HG02973 (cell line): Measurements from ENCODE around the gene EXTL2.
"Not testable (repeated sequence)": the region's sequence is repeated elsewhere in the genome, so short reads cannot be mapped to it uniquely, and the experiment has no call there.

ENCODE experiments used
- ATAC-seq: cut with Tn5 transposase; IDR thresholded peaks from one replicate; pipeline ENCODE4 v1.9.1; 2021; ENCODE audit warnings: moderate library complexity; ENCODE audit not compliant: unreplicated experiment

EXTL2 gene

DNA sequence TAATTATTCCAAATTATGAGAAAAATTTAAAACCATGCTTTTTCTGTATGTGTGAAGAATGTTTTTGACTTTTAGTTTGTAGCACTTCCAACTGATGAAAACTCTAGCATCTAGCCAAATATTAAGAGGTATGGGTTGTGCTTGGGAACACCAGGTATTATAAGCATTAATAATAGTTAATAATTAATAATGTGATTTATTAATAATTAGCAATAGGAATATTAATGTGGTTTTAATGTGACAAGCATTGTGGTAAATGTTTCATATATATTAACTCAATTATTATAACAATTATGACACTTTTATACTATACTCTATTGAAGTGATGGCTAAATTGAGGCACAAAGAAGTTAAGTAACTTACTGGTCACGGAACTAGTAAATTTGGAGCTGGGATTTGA is 9.1 kb upstream of the EXTL2 start:
- no peak for ATAC-seq

DNA sequence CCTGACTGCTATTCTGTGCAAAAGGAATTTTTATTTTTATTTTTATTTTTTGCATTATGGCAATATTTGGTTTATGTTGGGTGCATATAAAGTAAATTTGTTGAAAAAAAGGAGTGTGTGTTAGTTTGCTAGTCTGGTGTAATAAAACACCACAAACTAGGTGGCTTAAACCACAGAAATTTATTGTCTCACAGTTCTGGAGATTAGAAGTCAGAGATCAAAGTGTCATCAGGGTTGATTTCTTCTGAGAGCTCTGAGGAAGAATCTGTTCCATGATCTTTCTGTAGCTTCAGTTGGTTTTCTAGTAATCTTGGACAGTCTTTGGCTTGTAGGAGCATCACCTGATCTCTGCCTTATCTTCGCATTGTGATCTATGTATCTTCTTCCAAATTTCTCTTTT is 7.7 kb upstream of the EXTL2 start:
- no peak for ATAC-seq

DNA sequence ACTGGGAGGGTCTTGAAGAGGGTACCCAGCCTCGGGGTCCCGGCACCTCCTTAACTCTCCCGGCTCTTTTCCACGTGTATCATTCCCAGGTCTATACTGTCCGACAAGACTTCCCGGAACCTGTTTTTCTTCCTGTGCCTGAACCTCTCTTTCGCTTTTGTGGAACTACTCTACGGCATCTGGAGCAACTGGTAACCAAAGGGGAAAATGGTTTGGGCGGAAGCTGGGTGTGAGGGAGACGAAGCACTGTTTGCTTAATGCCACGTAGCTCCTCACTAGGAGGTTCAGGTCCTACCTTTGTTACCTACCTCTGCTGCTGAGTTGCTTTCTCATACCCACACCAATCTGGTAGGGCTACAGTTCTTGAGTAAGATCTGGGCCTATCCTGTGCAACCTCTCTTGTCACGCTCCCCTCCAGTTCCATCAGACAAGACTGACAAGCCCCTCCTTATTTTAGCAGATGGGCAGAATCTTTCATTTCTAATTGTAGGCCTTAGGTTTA is 1.9 kb upstream of the EXTL2 start:
- peak; percentile 50 for ATAC-seq

DNA sequence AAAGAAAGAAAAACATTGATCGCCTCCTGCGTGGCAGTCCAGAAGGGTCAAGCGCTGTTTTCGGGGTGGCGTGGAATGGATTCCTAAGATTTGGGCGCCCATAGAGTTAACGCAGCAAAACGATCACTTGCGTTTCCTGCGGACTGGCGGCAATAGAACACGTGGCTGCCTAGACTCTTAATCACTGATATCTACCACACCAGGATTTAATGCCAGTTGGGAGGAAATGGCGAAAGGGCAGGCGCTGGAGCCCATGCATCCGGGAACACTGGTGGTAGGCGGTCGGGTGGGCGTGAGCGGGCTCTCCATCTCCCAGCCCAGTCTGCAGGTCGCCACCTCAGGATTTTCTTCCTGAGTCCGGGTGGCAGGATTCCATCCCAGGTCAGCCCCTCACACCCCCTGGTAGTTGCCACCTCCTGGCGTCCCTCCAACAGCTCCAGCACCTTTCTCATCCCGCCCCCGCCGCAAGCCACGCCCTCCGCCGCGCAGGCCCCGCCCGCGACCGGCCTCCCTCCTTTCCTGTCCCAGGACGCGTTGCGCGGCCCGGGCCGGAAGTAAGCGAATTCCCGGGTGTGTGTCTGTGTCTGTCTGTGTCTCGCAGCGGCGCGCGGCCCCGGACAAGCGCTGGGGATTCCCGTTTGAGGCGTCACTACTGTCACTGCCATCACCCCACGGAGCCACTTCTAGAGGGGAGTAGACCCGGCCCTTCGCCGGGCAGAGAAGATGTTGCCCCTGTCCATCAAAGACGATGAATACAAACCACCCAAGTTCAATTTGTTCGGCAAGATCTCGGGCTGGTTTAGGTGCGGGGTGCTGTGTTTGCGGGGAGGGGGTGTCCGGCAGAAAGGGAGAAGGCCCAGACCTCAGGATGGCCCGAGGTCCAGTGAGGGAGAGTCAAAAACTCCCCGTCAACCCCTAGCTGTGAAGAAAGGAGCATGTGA is 1.2 kb upstream of the EXTL2 start, which contains the start of gene SLC30A7:
Gene SLC30A7 (plus strand): TSS at position 551 of the 941 bp plus-strand sequence. CDS start 173 bp downstream, at position 724.
- ATAC-seq = peak; percentile 71

DNA sequence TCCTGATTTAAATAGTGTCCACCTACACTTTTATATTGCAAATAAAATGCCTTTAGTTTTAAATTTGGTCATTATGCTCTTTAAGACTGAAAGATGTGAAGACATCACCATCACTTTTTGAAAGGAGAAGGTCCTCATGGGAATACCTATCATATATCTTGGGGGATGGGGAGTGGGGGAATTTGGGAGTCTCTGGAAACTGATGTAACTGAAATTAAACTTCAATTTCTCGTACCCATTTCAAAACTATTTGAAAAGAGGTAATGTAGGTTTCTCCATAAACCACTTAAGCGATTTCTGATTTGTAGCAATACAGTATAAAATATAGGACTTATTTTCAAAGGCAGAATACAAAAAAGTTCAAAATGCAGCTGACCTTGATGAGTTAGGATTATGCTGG is 924 bp downstream of the EXTL2 start:
- ATAC-seq = no peak

DNA sequence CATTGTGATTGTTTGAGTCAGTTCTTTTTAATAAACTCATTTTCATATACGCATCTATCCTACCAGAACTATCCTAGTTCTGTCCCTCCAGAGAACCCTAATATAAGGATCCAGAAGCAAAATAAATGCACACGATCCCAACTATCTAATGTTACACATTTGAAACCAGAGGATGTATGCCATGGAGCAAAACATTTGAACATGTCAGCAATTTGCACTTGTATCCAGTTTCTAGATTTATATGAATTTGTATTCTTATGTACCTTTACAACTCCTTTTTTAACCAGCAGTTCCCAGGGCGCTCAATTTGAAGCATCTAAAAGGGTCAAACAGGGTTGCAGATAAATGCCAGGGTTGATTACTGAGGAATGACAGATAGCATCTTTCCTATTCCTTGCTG is 2.1 kb downstream of the EXTL2 start:
- no peak for ATAC-seq

GRCh38 chr1:100891380-100891779 is 3.3 kb downstream of the EXTL2 start:
- ATAC-seq = no peak

- ATAC-seq = not testable (repeated sequence)
Observed at GRCh38 chr1:100889869-100890482, 4.7 kb downstream of the EXTL2 start.

DNA sequence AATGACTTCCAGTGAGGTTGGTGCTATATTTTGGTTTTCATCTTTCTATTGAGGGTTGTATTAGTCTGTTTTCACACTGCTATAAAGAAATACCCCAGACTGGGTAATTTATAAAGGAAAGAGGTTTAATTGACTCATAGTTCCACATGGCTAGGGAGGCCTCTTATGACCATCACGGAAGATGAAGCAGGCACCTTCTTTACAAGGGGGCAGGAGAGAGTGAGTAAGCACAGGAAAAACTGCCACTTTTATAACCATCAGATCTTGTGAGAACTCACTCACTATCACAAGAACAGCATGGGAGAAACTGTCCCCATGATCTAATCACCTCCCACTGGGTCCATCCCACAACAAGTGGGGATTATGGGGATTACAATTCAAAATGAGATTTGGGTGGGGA is 5.6 kb downstream of the EXTL2 start:
- ATAC-seq = not testable (repeated sequence)

DNA sequence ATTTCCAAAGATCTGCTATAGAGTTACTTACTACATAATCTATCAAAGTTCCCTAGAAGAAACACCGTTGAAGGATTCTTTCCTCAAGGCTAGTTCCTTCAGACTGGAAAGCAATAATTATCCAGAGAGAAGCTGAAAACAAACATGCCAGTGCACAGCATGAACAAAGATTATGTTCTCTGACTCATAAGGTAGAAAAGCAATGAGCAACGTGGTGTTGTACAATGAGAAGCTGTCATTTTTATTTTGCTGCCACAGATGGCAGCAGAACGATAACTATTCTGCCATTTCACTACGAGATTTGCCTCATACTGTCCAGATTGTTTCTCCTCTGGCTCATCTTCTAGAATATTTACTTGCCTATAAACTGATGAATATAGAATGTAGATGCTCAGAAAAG is 10.7 kb downstream of the EXTL2 start:
- no peak for ATAC-seq

GRCh38 chr1:100882698-100883097 is 11.9 kb downstream of the EXTL2 start:
- no peak for ATAC-seq

GRCh38 chr1:100881687-100882086 is 13.0 kb downstream of the EXTL2 start:
- no peak for ATAC-seq

DNA sequence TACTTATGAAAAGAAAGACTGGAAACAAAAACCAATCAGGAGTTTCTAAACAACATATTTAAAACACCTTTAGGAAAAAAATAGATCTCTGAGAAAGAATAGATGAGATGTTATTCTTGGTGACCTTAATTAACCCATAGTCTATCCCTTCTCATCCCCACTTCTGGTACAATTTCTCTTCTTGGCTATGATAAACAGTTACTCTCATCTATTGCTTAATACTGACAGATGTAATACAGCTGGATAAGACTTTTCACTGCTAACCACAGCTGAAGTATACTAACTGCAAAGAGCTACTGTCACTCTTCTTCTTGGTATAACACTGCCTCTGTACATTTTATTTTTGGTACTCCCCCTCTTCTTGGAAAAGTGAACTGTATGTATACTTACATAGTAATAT is 15.2 kb downstream of the EXTL2 start:
- no peak for ATAC-seq

- ATAC-seq = no peak
Observed at GRCh38 chr1:100876291-100876690, 18.4 kb downstream of the EXTL2 start.

- no peak for ATAC-seq
Observed at GRCh38 chr1:100875228-100875627, 19.4 kb downstream of the EXTL2 start.

DNA sequence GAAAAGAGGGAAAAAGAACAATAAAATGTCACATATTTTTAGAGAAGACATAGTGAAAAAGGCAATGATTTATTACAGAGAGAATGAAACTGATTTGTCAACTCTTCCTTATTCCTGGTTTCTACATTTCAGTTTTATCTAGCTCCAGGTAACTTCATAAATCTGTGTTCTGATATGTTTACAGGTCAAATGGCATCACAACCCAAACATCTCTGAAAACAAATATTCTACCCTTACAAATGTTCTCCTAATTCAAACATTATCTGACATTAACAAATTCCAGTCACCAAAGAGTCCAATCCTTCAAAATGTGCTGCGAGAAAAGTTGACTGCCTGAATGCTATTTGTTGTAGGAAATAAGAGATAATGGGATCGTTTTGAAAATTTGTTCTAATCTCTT is 20.2 kb downstream of the EXTL2 start:
- no peak for ATAC-seq

- no peak for ATAC-seq
Observed at GRCh38 chr1:100869996-100870395, 24.6 kb downstream of the EXTL2 start.

- no peak for ATAC-seq
Observed at GRCh38 chr1:100868364-100868995, 26.2 kb downstream of the EXTL2 start.

DNA sequence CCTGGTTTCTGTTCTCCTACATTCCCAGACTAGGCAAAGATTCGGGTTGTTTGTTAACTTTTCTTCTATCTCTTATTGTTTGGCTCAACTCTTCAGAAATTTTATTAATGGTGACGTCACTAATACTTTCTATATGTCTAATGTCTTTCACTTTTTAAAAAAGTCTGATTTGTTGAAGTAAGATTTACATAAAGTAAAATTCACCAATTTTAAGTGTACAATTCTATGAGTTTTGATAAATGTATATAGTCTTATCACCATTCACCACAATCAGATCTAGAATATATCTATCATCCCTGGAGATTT is 27.8 kb downstream of the EXTL2 start:
- no peak for ATAC-seq

- peak; percentile 61 for ATAC-seq
Observed at GRCh38 chr1:100866041-100866900, 28.4 kb downstream of the EXTL2 start.

DNA sequence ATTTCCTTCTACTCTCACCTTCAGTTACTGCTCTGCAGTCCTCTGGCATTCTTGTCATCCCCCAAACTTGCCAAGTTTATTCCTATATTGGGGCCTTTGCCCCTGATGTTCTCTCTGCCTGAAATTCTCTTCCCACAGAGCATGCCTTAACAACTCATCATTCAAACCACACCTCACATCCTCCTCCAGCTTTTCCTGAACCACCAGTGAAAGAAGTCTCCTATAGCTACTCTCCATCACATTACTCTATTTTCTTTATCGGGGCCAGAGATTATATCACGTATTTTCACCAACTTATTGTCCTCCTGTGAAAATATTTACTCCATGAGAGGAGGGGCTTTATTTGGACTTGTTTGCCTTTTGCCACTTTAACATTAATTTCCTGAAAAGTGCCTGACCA is 32.1 kb downstream of the EXTL2 start:
- ATAC-seq = no peak
